Activated naive CD4-positive, alpha-beta T cell treated with anti-CD3 and anti-CD28 coated beads, Interleukin-2, amount 50 U/mL, for 16 hours (primary cell): Measurements from ENCODE around the gene EMC7.
A peak's percentile ranks its signal among the peaks of the same experiment; 100 is the strongest.

Experiments
- DNase-seq: peaks from one replicate; pipeline ENCODE4 v3.0.0-alpha.2; 2020

Gene EMC7

DNA sequence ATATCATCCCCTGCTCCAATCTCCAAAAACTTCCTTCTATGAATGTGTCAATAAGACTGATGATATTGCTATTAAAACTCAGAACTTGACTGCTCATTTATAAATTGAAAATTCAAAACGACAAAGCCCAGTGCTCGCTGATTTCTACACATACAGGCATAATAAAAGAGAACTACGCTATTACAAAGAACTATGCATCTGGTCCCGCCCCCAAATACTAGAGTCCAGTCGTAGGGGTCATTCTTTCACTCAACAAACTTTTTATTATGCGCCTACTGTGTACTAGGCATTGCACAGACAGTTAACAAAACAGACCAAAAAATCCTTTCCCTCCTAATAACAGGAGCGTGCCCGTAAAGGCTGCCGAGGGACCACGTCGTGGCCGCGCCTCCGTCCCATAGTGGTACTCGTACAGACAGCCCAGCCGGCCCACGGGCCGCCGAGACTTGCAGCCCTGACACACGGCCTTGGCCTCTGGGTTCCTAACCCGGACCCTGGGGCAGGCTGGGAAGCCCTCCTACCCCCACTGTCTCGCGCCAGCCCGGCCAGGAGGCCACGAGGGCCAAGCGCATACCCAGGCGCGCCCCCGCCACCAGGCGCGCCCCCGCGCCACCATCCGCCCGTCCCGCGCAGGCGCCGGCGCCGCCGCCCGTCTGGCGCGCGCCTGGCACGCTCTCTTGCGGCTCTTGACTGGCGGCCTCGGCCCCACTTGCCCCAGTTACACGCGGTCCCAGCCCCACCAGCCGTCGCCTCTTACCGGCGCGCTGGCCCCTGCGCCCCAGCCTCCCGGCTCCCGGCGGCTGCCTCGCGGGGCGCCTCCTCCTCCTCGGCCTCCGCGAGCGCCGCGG lies 63.4 kb downstream of the EMC7 start:
- DNase-seq = peak; percentile 80
